Measurements from ENCODE around the gene MYOG. TPM values are rescaled to one million over a fixed set of nuclear protein-coding genes. Genes with fewer than 3 reads are reported as not detected.
A peak's percentile ranks its signal among the peaks of the same experiment; 100 is the strongest.

The MYOG gene
- total RNA-seq, 1 donor from 2014 or later = not detected

DNA sequence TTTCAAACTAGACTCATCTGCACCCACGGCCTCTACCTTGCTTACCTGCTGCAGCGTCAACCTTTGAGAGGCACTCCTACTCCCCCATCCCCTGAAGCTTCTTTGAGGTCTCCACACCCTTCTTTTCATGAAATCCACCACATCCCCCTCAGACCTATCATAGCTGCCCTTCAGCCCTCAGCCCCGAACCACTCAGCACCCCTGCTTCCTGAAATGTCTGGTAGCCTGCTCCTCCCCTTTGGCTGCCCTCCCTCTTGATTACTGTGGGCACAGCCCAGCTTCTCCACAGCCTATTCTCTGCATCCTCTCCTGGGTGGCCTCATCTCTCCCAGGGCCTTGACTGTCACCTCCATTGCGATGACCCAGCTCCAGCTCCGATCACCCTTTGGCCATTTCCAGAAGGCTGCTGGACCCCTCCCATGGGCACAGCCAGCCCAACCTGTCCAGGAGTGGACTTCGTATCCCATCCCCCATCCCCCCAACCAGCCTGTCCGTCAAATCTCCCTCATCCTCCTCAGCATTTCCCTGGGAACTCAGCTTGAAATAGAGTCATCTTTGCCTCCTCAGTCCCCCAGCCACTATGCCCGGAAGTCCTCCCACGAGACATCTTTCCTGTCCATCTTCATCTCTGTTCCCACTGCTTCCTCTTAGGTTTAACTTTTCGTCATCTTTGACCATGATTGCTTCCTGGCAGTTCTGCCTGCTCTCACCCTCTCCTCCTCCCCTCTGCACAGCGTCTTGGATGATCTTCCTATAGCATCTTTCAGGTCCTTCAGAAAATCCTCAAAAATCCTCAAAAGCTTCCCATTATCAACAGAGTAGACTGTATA, 35.6 kb upstream of the MYOG start:
- intact Hi-C loops (cut with micrococcal nuclease) = no loop called here
- Mint-ChIP-seq H3K9me3 (no peaks in the 10 kb centered on the region), H3K4me1 (peaks cover 4% of the 10 kb centered on the region), H3K27me3 (peaks cover 57% of the 10 kb centered on the region), H3K4me3 (no peak overlapping the region), H3K36me3 (ENCODE audit: low read depth) (no peaks in the 10 kb centered on the region), H3K27ac (no peak overlapping the region)
- DNase-seq (no peak), ATAC-seq (ENCODE audit: low read depth) (no peak)
- POLR2A ChIA-PET = no interaction called here
- CTCF ChIA-PET = interaction anchor here (0.6 to 1.0 kb wide), 2 partner anchors 9 to 95 kb away, joined by 3 read pairs; no protein-coding TSS in a partner anchor
- TF ChIP-seq, protein P1, sequence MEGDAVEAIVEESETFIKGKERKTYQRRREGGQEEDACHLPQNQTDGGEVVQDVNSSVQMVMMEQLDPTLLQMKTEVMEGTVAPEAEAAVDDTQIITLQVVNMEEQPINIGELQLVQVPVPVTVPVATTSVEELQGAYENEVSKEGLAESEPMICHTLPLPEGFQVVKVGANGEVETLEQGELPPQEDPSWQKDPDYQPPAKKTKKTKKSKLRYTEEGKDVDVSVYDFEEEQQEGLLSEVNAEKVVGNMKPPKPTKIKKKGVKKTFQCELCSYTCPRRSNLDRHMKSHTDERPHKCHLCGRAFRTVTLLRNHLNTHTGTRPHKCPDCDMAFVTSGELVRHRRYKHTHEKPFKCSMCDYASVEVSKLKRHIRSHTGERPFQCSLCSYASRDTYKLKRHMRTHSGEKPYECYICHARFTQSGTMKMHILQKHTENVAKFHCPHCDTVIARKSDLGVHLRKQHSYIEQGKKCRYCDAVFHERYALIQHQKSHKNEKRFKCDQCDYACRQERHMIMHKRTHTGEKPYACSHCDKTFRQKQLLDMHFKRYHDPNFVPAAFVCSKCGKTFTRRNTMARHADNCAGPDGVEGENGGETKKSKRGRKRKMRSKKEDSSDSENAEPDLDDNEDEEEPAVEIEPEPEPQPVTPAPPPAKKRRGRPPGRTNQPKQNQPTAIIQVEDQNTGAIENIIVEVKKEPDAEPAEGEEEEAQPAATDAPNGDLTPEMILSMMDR (IDR thresholded peaks at IDR 0.05) = no peak

DNA sequence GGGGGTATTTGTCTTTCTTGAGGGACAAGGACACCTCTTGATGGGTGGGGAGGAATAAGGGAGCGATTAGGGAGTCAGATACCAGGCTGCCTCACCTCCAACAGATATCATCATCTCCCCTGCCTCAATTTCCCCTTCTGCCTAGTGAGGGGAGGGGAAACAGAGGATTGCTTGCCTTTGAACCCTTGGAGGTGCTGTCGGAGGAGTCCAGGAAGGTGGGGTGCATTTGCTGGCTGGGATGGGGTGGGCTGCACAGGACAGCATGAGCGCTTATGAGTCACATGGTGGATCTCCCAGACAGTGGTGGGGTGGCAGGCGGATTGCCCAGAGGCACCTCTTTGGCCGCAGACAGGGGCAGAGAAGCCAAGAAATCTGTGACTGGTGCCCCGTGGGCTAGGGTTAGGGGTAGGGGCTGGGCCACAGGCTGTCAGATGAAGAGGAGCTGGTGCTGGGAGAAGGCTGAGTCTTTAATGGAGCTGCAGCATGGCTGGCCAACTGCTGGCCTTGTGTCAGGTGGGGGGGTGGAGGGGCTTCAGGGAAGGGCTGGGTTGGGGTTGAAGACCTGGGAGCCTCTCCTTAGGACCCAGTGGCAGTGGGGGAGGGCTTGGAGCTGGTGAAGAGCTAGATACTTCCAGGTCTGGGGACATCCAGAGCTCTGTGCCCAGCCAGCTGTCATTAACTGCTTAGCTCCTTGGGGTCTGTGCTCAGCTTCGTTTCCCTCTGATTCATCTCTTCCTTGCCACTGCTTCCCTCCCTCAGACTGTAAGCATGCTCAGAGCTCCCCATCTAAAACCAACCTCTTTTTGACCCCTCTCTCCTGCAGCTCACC, 34.7 kb upstream of the MYOG start:
- intact Hi-C loops (cut with micrococcal nuclease) = no loop called here
- no peak for ATAC-seq (ENCODE audit: low read depth)
- no peak for DNase-seq
- ChIA-PET POLR2A (no interaction called here), CTCF (interaction anchor here (0.6 to 1.0 kb wide), 2 partner anchors 8 to 96 kb away, joined by 3 read pairs; no protein-coding TSS in a partner anchor)
- Mint-ChIP-seq H3K36me3 (ENCODE audit: low read depth) (no peaks in the 10 kb centered on the region), H3K4me1 (peaks cover 2% of the 10 kb centered on the region), H3K27me3 (peaks cover 54% of the 10 kb centered on the region), H3K4me3 (no peak overlapping the region), H3K27ac (no peak overlapping the region), H3K9me3 (no peaks in the 10 kb centered on the region)
- TF ChIP-seq, protein P1 (IDR thresholded peaks at IDR 0.05) = no peak

DNA sequence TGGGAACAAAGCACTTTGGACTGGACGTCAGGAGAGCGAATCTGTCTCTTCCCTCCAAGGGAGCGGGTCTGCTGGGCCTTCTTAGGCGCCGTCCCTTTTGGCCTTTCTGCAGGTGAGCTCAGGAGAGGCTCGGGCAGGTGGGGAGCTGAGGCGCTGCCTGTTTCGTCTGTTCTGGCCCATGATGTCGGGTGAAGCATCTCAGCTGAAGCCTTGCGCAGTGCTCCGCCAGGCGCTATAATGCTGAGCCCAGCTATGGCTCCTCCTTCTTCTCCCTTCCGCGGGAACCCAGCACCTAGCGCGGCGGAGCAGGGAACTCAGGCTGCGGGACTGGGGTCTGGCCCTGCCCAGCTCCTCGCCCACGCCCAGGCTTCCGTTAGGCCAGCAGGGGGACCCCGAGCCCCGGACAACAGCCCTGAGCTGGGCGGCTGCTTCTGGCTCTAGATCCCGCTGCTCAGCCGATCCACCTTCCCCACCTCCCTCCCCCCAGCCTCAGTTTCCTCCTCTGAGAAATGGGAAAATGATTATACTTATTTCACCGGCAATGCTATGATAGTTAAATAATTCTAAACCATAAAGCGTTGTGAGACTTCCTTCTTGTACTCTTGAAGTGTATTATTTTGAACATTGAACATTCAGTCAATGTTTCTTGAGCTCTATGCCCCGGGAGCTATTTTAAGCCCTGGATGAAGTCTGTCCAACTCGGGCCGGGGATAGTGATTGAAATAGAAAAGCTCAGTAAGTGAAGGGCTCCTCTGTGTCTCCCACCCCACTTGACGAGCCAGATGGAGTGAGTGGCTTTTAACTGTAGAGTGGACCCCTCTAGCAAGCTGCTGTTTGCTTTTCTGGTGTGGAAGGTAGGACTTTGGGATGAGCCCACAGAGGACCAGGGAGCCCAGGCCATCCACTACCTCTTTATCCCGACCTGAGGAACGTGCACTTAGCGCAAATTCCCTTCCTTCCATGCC, 32.1 kb upstream of the MYOG start:
- Mint-ChIP-seq H3K36me3 (ENCODE audit: low read depth) (no peaks in the 10 kb centered on the region), H3K4me1 (peaks cover 2% of the 10 kb centered on the region), H3K27ac (no peak overlapping the region), H3K4me3 (no peak overlapping the region), H3K9me3 (no peaks in the 10 kb centered on the region), H3K27me3 (peaks cover 49% of the 10 kb centered on the region)
- ATAC-seq (ENCODE audit: low read depth) (peak; percentile 60), DNase-seq (no peak)
- ChIA-PET CTCF (interaction anchor here (0.9 to 1.7 kb wide), 11 partner anchors 9 to 370 kb away, joined by 3 to 25 read pairs (median 4); no protein-coding TSS in a partner anchor), POLR2A (no interaction called here)
- TF ChIP-seq, protein P1 (IDR thresholded peaks at IDR 0.05) = no peak
- intact Hi-C loops (cut with micrococcal nuclease) = loop anchor here (1.0 kb wide), 2 partner anchors 98 to 369 kb away; no protein-coding TSS in a partner anchor

DNA sequence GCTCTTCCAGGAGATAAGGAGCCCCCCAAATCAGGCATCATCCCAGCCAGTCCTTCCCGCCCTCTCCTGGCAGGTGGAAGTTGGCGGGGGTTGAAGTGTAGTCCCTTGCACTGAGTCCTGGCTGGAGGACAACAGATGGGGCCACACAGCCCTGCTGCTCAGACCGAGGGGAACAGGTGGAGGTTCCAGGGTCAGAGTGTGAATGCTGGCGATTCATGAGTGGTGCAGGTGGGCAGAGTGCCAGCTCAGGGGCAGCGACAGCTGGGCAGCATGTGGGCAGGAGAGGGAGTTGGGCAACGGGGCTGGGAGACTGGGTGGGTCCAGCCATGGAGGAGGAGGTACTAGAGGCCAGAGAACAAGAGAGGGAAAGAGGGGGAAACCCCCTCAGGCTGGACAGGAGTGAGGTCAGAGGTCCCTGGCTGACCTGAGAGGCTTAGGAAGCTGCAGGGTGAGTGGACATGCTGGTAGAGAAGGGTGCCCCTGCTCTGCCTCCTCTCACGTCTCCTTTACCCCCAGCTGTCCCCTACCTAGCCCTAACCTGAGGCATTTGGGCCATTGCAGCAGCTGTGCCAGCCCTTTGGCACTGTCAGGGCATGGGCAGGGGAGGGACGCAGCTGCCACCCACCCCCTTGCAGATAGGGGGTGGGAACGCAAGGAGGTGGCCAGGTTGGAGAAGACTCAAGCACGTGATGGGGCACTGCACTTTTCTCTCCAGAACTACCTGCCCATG, 30.4 kb upstream of the MYOG start:
- no peaks in the 10 kb centered on the region for H3K36me3 Mint-ChIP-seq (ENCODE audit: low read depth)
- H3K9me3 Mint-ChIP-seq = no peaks in the 10 kb centered on the region
- ChIA-PET POLR2A (no interaction called here), CTCF (no interaction called here)
- ATAC-seq (ENCODE audit: low read depth) (no peak), DNase-seq (no peak)
- no peak overlapping the region for H3K4me3 Mint-ChIP-seq
- peaks cover 2% of the 10 kb centered on the region for H3K4me1 Mint-ChIP-seq
- TF ChIP-seq, protein P1 (IDR thresholded peaks at IDR 0.05) = no peak
- H3K27me3 Mint-ChIP-seq = peaks cover 42% of the 10 kb centered on the region
- intact Hi-C loops (cut with micrococcal nuclease) = no loop called here
- H3K27ac Mint-ChIP-seq = no peak overlapping the region

Measured in activated B cell treated with CpG ODN at 0.5 μM for 24 hours (primary cell).